Kasumi-1 (cell line): ENCODE results near the gene OSBPL2.

ENCODE experiments used
- DNase-seq, 2 experiments: peaks; one replicate each; lab custom pipeline; 2025; lab: John Stamatoyannopoulos, UW

OSBPL2 gene

DNA sequence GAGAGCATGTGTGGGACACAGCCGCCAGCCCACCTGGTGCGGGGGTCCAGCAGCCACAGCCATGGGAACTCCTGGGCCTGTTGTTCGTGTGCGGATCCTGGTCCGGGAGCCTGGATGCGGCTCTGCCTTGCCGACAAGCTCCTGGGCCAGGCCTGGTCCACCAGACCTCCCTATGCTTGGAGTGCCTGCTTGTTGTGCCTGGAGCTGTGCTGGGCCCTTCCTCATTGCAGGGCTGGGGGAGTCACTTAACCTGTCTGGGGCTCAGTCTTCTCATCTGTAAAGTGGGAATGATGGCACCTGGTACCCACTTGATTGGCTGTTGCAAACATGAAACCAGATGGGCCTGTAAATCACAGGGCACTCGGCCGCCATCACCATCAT is 2.6 kb upstream of the OSBPL2 start:
- DNase-seq, result no peak

DNA sequence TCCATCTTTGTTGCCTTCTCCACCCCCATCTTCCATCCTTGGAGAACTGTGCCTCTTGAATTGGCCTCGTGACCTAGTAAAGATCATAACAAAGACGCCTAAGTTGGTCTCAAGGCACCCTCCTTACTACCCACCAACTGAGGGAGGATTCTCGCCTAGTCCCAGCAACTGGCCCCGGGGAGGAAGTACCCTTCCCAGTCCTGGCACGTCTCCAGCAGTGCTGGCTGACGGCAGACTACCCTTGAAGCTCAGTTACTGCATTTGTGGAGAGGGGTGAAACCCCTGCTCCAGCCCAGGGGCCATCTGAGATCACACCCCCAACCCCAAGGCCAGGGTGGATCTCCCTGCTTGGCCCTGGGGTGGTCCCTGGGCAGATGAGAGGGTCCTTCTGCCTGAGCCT is 2.1 kb upstream of the OSBPL2 start:
- no peak for DNase-seq

DNA sequence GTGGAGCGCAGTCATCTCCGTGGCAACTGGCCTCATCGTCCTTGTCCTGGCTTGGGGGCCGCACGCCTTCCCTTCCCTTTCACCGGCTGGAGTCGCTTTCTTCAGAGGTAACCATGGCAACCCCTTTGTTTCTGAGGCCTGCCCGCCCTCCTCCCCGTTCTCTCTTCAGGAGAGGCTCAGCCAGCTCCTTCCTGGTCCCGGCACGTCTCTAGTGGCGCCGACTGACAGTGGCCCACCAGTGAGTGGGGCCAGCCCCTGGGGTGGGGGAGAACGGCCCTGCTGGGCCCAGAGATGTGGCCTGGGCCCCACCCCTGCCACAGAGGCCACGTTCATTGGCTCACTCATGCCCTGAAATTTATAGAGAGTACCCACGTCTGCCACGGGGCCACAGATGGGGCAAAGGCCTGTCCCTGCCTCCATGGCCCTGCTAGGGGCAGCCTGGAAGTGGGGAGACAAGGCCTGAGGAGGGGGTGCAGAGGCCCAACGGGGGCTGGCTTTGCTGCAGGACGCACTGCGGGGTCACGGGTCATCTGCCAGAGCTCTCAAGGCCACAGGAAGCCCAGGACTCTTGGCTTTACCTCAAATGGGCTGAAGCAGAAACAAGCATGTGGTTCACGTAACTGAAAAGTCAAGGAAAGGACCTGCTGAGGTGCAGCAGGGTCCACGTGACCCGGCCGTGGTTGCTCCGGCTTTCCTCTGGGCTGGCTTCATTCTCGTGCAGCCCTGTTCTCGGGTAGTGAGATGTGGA is 1.4 kb upstream of the OSBPL2 start:
- DNase-seq, result no peak

DNA sequence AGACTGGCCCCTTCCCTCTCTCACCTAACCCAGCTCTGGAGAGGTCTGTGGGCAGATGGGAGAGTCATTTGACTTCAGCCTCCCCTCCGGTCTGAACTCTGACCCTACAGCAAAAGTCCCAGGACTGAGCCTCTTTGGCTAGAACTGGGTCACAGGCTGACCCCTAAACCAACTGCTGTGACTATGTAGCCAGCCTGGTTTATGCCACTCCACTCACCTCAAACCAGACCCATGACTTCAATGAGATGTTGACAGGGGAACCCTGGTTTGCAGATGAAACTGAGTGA is 864 bp upstream of the OSBPL2 start:
- no peak for DNase-seq

DNA sequence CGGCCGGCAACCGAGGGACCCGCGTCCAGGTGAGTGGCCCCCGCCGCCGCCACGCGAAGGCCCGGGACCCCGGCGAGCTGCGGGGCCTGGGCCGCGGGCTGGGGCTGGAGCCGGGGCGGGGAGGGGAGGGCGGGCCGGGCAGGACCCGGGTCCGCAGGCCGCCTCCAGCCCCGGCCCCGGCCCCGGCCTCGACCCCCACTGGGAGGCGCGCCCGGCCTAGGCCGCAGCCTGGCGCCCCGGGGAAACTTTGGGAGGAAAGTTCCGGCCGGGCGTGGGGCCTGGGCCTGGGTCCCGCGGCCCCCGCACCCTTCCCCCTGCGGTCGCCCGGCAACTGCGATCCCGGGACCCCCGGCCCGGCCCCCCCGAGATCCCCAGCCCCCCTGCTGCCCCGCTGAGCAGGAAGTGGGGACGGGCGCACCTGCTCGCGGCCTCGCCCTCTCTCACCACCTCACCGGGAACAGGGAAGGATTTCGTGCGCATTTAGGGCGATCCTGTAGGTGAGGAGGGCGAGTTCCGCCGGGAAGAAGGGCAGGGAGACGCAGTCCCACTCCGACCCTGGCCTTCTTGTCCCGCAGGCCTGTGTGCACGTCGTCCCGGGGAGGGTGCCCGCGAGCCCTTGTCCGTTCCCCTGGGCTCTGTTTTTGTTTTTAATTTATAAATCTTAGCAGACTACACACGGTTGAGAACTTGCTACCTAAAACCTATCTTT is 402 bp downstream of the OSBPL2 start:
- peak; percentile 8 to 18 for DNase-seq

DNA sequence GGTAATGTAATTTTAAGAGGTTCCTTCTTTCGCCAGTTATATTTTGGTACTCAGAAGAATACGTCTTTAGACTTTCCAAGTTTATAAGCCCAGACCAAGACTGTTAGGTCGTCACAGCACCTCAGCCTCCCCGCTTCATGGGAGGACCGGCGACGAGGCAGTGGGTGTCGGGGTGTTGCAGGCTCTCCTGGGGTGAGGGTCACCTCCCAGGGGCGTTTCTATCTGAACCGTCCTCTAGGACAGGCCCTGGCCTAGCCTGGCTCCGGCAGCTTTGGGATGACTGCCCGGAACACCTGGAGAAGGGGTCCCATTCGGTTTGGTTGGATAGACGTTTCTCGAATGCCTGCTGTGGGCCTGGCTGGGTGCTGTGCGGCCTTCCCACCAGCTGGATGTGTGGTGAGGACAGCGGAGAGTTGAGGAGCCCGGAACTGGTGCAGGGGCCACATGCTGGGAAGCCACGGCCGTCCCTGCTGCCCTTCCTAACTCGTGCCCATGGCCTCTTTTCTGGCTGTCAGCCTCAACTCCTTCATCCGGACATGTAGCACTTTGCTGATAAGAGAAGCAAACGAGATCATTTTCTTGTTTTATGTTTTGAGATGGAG is 1.1 kb downstream of the OSBPL2 start:
- no peak for DNase-seq

DNA sequence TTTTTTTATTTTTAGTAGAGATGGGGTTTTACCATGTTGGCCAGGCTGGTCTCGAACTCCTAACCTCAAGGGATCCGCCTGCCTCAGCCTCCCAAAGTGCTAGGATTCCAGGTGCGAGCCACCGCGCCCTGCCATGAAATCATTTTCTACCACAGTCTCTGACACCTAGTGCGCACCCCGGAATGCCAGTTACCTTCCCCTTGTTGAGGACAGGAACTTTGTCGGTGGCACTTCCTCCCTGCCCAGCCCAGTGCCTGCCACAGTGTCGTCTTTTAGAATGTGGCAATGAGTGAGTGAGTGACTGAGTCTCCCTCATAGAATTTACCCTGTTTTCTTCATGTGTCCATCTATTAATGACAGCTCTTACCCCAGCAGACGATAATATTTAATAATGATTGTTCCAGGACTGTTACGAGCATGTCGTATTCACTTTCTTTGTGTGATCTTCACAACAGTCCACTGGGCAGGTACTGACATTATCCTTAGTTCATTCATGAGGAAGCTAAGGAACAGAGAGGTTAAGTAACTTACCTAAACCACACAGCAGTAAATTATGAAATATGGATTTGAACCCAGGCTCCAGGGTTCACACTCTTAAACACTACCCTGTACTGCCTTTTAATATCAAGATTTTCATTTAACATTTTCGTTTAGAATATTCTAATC is 1.8 kb downstream of the OSBPL2 start:
- no peak for DNase-seq

DNA sequence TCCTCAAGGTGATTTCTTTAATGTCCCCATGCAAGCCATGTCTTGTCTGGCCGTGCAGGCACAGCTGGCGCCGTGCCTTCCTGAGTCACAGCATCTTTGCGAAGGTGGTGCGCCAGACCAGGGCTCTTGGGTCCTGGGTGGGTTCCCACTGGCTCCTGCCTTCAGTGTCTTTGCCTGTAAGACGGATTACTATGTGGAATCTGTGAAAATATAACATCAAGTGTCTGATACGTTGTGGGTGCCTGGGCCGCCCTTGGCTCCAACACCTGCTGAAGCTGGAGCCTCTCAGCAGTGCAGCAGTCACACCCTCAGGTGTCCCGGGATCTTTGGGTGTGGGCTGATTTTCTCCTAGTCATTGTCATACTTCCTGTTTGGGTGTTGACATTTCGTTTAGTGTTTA is 3.2 kb downstream of the OSBPL2 start:
- DNase-seq, result no peak

DNA sequence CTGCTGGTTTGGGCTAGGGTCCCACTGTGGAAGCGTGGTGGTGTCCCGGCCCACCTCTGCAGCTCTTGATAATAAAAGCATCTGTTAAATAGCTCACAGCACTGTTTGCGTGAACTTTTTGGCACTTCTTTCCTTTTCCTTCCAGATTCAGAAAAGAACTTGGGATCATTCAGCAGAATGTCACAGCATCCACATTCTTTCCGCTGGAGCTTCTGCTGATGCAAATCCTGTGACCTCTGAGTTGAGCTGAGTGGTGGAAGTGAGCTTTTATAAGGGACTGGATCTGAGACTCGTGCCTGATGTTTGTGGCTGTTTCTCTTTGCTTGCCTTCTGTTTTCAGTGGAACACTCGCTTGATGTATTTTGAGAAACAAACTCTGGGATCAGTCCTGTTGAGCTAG is 3.9 kb downstream of the OSBPL2 start:
- DNase-seq, result no peak

DNA sequence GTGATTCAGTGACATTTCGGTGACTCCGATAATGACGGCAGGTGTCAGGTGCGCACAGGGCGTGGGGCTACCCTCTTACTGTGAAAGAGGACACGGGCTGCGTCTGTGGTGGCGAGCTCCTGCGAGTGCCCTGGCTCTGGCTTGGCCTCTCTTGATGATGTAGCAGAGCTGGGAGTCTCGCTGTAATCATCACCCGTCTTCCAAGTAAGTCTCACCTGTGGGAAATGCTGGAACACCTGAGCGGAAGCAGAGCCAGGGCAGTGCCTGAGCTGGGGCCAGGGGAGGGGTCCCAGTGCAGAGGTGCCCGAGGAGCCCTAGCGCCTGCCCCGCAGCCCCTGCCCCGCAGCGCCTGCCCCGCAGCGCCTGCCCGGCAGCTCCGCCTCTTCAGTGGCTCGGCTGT is 4.8 kb downstream of the OSBPL2 start:
- DNase-seq, result no peak

DNA sequence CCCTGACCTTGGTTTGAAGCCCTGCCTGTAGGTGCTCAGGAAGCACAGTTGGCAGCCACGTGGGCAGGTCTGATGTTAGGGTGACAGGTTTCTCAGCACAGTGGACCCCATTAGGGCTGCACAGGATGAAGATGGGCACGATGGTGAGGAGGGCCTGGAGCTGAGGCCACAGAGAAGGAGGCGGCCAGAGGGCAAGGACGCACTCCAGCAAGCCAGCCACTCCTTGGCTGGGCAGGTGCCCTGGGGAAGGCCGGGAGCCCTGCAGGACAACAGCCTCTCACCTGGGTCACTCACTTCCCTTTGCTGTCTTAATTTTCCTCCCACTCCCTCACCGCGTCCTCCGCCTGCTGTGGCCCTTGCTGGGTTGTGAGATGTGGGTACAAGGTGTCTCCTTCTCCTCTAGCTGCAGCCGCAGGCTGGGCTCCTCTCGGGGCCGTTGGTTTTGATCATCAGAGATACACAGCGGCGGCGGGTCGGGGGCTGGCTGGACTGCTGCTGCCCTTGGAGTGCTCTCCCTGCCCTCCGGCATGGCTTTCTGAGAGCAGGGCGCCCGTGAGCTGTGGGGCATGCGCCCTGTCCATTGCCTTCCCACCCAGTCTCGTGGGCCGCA is 5.7 kb downstream of the OSBPL2 start:
- no peak for DNase-seq

DNA sequence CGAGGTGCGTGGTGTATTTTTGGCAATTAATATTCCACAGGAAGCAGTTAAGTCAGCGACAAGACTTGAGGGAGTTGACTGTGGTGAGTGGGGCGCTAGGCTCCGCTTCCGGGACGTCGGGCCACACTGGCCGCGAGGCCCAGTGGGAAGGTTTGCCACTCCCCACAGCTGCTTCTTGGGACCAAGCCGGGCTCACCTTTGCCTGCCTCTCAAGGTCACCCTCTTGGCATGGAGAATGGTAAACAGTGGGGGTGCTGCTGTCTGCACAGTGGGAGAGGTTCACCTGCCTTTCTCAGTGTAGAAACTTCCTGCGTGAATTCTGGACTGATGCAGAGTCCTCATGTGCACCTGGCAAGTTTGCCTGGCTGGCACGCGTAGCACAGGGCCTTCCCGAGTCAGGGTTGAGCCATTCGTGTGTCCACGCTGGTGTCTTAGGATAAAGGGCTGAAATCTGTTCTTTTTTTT is 6.4 kb downstream of the OSBPL2 start:
- peak; percentile 16 to 20 for DNase-seq

DNA sequence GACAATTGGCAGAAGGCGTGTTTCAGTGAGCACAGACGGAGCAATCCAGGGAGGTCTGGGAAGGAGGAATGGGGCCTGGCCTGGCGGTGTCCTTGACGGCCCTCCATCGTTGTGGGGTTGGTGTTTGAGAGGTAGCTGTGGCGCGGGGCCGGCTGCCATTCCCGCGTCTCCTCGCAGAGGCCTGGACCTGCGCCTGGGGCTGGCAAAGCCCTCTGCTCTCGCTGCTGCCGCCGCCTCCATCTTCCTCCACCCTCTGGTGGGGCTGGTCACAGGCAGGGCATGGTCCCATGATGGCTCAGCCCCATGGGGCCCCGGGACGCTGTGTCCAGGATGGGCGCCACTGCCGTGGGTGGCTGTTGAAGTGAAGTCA is 7.6 kb downstream of the OSBPL2 start:
- DNase-seq, result no peak

DNA sequence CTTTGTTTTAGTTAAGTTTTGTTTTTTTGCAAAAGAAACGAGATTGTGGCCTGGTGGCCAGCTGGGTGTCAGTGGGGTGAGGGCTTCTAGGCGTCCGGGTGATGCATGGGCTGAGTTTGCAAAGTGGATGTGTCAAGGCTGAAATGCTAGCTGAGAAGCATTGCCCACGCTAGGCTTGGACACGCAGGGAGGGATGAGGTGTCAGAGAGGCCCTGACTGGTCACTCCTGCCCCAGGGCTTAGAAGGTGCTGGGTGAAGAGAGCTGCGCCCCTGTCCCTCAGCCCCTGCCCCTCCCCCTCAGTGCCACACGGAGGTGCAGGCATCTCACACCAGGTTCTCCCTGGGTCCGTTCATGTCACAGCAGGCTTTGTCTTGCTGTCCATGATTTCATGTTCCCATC is 8.1 kb downstream of the OSBPL2 start:
- DNase-seq, result no peak

DNA sequence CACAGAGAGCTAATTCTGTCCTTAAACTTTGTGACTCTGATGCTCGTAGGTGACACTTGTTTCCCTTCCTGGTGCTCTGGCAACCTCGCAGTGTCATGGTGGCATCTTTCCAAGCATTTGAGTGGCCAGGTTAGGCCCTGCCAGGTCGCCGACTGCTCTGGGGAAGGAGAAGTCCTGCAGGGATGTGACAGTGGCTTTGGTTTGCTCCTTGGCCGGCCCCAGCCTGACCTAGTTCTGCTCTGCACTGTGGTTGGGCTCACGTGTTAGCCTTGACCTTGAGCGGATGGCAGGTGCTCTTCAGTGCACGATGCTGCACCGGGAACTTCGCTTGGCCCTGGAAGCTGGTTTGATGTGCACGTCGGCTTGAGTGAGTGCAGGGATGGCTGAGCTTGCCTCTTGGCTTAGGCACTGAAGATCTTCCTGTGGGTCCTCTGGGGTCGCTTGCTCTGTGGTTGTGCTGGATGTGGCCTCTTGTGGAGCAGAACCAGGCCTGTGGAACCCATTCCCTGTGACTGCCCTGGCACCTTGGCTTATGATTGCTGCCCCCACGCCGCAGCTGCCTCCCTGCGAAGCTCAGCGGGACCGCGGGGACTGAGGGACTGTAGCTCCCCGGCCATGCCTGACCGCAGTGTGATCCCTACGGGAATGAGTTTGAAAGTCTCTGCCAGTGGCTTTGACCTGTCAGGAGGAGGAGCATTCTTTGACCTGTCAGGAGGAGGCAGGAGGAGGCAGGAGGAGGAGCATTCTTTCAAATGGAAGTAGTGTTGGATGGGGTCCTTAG is 8.7 kb downstream of the OSBPL2 start:
- DNase-seq, result no peak

DNA sequence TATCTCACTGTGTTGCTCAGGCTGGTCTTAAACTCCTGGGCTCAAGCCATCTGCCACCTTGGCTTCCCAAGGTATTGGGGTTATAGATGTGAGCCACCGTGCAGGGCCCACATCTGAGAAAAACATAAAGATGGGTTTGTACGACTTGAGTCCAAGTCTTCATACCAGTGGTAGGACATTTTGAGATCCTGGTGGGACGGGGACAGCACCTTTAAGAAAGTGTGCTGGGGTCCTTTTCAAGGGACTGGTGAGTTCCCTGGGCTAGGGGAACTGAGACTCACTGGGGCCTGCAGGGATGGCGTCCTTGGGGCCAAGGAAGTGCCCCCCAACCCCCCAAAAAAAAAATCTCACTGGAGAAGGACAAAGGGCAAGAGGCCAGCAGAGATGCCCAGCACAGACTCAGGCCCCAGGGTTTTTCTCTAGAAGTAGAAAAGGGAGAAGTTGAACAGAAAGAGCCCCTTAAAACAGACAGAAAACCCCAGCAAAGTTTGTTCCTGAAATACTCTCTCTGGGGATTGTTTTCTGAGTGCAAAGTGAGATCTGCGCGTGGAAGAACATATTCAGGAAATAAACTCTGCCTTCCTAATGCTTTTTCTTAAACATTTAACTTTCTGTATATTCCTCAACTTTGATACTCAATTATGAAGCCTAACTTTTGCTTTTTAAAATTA is 10.7 kb downstream of the OSBPL2 start:
- peak; percentile 16 to 21 for DNase-seq

DNA sequence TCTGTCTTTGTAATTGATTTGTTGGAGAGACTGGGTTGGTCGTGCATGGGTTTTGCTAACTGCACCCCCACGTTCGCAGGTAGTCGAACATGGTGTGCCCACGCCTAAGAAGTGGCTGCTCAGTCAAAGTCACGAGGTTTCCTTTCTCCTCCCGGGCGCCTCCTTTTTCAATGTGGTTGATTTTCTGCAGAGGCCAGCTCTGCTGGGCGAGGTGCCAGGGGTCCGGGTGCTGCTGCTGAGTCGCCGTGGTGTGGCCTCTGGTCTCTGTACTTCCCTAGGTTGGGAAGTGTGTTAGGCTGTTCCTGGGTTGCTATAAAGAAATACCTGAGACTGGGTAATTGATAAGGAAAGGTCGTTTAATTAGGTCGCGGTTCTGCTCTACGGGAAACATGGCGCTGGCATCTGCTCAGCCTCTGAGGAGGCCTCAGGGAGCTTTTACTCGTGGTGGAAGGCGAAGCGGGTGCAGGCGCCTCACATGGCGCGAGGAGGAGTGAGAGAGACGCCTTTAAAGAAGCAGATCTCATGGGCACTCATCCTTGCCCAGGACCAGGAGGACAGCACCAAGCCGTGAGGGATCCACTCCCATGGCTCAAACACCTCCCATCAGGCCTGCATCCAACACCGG is 14.1 kb downstream of the OSBPL2 start:
- peak in 1 of 2 experiments; percentile 6 for DNase-seq

DNA sequence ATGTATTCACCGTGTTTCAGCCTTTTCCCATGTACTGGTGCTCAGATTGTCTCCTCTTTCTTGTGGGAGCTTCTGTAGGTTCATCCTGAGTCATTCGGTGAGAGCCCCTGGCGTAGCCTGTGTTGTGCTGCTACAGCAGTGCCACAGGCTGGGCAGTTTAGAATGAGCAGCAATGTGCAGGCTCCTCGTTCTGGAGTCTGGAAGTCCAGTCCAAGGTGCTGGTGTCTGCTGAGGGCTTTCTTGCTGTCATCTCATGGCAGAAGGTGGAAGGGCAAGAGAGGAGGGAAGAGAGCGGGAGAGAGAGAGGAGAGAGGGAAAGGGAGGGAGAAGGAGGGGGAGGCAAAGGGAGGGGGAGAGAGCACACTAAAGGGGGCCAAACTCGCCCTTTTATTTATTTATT is 15.1 kb downstream of the OSBPL2 start:
- no peak for DNase-seq

DNA sequence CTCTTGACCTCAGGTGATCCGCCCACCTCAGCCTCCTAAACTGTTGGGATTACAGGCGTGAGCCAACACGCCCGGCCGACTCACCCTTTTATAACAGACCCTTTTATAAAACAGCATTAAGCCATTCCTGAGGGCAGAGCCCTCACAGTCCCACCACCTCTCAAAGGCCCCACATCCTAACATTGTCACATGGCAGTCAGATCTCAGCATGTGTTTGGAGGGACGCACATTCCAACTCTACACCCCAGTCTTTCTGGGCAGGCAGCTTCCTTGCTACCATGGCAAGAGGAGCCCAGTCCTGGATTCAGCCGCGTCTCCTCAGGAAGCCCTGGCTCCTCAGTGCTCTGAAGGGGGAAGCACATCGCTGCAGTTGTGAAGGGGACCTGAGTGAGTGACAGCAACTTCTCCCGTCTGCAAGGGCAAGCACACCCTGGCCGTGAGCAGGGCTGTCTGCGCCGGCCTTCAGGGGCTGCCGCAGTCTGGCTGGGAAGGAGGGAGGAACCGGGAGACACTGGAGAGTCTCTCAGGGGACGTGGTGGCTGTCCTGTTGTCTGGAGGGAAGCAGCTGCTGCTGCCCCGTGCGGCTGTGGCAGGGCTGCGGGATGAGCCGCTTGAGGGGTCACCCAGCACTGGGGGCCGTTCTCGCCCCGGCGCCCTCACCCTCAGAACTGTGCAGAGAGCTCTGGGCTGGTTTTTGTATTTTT is 15.9 kb downstream of the OSBPL2 start:
- no peak for DNase-seq

DNA sequence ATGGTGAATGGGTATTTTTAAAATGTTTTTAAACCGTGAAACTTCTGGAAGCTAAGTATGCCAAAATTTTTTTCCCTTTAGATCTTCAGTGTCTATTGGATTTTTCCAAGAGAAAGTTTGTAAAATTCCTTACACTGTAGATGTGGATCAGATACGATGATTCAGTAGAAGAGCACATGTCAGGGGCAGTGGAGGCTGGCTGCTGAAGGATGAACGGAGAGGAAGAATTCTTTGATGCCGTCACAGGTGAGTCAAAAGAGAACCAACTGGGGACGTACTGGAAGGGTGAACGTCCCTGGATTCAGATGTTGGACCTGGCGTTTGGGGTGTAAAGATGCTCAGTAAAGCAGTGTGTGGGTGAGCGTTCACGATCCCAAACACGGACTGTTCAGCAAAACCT is 17.7 kb downstream of the OSBPL2 start:
- no peak for DNase-seq
